UCSD-AML1 (cell line): ENCODE results near the gene SLC45A2.
"Not testable (repeated sequence)": the region's sequence is repeated elsewhere in the genome, so short reads cannot be mapped to it uniquely, and the experiment has no call there.

ENCODE experiments used
- DNase-seq: peaks from one replicate; lab custom pipeline; 2025; ENCODE audit not compliant: unreplicated experiment; lab: John Stamatoyannopoulos, UW

The SLC45A2 gene

GRCh38 chr5:33984671-33985124 lies at the start of gene SLC45A2:
Gene SLC45A2, minus strand, starts transcription at chr5:33984693. Its CDS starts 110 bp downstream, at chr5:33984583.
- DNase-seq: no peak

- DNase-seq: no peak
These were observed 47.5 kb upstream of the SLC45A2 start for GRCh38 chr5:34031966-34032365.

GRCh38 chr5:34031117-34031516 lies 46.6 kb upstream of the SLC45A2 start:
- DNase-seq: no peak

- DNase-seq: not testable (repeated sequence)
These were observed 46.1 kb upstream of the SLC45A2 start for GRCh38 chr5:34030585-34030984.

GRCh38 chr5:34030048-34030447 lies 45.6 kb upstream of the SLC45A2 start:
- DNase-seq: no peak

GRCh38 chr5:34028349-34028748 lies 43.9 kb upstream of the SLC45A2 start:
- DNase-seq: no peak

GRCh38 chr5:34026089-34026761 lies 41.7 kb upstream of the SLC45A2 start:
- no peak for DNase-seq

GRCh38 chr5:34022121-34022705 lies 37.7 kb upstream of the SLC45A2 start:
- DNase-seq: peak; percentile 16

GRCh38 chr5:34021334-34021733 lies 36.8 kb upstream of the SLC45A2 start:
- DNase-seq: no peak

GRCh38 chr5:34020726-34021125 lies 36.2 kb upstream of the SLC45A2 start:
- DNase-seq: no peak

- DNase-seq: no peak
These were observed 32.8 kb upstream of the SLC45A2 start for GRCh38 chr5:34017254-34017653.

GRCh38 chr5:34016750-34017149 lies 32.3 kb upstream of the SLC45A2 start:
- DNase-seq: no peak

GRCh38 chr5:34016222-34016621 lies 31.7 kb upstream of the SLC45A2 start:
- no peak for DNase-seq

- DNase-seq: no peak
These were observed 30.8 kb upstream of the SLC45A2 start for GRCh38 chr5:34015120-34015822.

- DNase-seq: no peak
These were observed 30.1 kb upstream of the SLC45A2 start for GRCh38 chr5:34014626-34015025.

GRCh38 chr5:34013547-34013946 lies 29.1 kb upstream of the SLC45A2 start:
- no peak for DNase-seq

GRCh38 chr5:34012791-34013190 lies 28.3 kb upstream of the SLC45A2 start:
- DNase-seq: no peak

GRCh38 chr5:34011536-34011935 lies 27.0 kb upstream of the SLC45A2 start:
- no peak for DNase-seq

GRCh38 chr5:34010146-34010545 lies 25.7 kb upstream of the SLC45A2 start:
- DNase-seq: not testable (repeated sequence)

GRCh38 chr5:34009610-34010009 lies 25.1 kb upstream of the SLC45A2 start:
- DNase-seq: no peak

- DNase-seq: no peak
These were observed 24.3 kb upstream of the SLC45A2 start for GRCh38 chr5:34008802-34009201.
